ENCODE results near the gene SYTL3. TPM values are rescaled to one million over a fixed set of nuclear protein-coding genes. Genes with fewer than 3 reads are reported as not detected.
A peak's percentile ranks its signal among the peaks of the same experiment; 100 is the strongest.

Gene SYTL3
- total RNA-seq, 1 donor from 2014 or later: 2.8 TPM

DNA sequence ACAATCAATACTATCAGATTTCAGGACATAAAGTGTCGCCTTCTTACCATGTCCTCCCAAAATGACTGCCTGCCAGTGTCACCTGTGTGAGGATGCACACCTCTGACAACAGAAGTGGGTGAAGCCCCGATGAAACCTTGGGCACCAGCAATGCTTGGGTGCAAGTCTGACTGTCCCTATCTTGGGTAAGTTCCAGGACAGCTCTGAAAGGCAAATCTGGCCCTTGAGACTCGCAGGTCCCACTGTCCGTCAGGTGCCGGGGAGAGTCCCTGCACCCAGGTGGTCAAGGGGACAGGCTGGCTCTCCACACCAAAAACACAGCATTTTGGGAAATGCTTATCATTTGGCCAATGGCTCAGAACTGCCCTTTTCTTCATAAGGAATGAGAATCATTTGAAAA lies 126.0 kb downstream of the SYTL3 start:
- Mint-ChIP-seq H3K4me1 (ENCODE audit: low read depth, unreplicated experiment) (peaks cover 32% of the 10 kb centered on the region), H3K36me3 (ENCODE audit: unreplicated experiment) (peaks cover 12% of the 10 kb centered on the region), H3K4me3 (ENCODE audit: unreplicated experiment) (no peak overlapping the region), H3K27me3 (ENCODE audit: unreplicated experiment) (peaks cover 21% of the 10 kb centered on the region), H3K9me3 (ENCODE audit: unreplicated experiment) (peaks cover 3% of the 10 kb centered on the region), H3K27ac (ENCODE audit: unreplicated experiment) (no peak overlapping the region)
- no peak for DNase-seq
- TF ChIP-seq, protein P1, sequence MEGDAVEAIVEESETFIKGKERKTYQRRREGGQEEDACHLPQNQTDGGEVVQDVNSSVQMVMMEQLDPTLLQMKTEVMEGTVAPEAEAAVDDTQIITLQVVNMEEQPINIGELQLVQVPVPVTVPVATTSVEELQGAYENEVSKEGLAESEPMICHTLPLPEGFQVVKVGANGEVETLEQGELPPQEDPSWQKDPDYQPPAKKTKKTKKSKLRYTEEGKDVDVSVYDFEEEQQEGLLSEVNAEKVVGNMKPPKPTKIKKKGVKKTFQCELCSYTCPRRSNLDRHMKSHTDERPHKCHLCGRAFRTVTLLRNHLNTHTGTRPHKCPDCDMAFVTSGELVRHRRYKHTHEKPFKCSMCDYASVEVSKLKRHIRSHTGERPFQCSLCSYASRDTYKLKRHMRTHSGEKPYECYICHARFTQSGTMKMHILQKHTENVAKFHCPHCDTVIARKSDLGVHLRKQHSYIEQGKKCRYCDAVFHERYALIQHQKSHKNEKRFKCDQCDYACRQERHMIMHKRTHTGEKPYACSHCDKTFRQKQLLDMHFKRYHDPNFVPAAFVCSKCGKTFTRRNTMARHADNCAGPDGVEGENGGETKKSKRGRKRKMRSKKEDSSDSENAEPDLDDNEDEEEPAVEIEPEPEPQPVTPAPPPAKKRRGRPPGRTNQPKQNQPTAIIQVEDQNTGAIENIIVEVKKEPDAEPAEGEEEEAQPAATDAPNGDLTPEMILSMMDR (IDR thresholded peaks at IDR 0.05; ENCODE audit: partially characterized antibody, unreplicated experiment): no peak

DNA sequence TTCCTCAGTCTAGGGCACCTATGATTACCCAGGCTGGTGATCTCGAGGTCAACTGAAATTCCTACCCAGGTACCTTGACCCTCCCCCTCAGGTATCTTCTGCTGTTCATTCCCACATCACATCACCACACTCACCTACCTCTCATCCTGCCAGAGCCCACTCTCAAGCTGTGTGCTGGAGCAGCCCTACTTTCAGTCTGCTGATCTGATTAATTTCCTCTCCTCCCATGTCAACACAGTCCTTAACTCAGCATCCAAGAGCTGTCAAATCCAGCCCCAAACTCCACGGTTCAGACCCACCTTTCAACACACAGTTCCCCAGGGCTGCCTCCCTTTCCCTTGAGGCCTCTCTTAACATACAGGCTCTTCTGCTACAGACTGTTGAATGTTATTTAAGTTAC lies 126.9 kb downstream of the SYTL3 start:
- no peak for DNase-seq
- Mint-ChIP-seq H3K27ac (ENCODE audit: unreplicated experiment) (peak overlapping the region; percentile 5), H3K9me3 (ENCODE audit: unreplicated experiment) (peaks cover 4% of the 10 kb centered on the region), H3K4me1 (ENCODE audit: low read depth, unreplicated experiment) (peaks cover 30% of the 10 kb centered on the region), H3K36me3 (ENCODE audit: unreplicated experiment) (peaks cover 5% of the 10 kb centered on the region), H3K4me3 (ENCODE audit: unreplicated experiment) (no peak overlapping the region), H3K27me3 (ENCODE audit: unreplicated experiment) (peaks cover 18% of the 10 kb centered on the region)
- TF ChIP-seq, protein P1 (IDR thresholded peaks at IDR 0.05; ENCODE audit: partially characterized antibody, unreplicated experiment): no peak

DNA sequence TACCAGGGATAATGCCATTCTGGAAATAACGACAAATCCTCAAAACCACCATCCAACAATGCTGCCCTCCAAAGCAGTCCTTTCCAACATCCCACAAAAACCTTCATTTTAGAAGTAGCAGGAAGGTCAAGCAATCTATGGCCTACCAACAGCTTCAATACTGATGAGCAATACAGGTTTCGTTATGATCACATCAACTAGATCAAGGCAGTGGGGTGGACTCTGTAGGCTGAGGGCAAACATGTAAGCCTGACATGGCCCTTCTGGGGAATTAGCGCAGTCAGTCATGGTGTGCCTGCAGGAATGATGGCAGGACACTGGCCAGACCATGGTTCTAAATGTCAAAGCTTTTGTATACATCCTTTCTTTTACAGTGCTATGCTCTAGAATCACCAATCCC lies 127.7 kb downstream of the SYTL3 start:
- Mint-ChIP-seq H3K27ac (ENCODE audit: unreplicated experiment) (peak overlapping the region; percentile 5), H3K4me3 (ENCODE audit: unreplicated experiment) (peak overlapping the region; percentile 49), H3K9me3 (ENCODE audit: unreplicated experiment) (peaks cover 4% of the 10 kb centered on the region), H3K4me1 (ENCODE audit: low read depth, unreplicated experiment) (peaks cover 24% of the 10 kb centered on the region), H3K36me3 (ENCODE audit: unreplicated experiment) (no peaks in the 10 kb centered on the region), H3K27me3 (ENCODE audit: unreplicated experiment) (peaks cover 14% of the 10 kb centered on the region)
- no peak for DNase-seq
- TF ChIP-seq, protein P1 (IDR thresholded peaks at IDR 0.05; ENCODE audit: partially characterized antibody, unreplicated experiment): no peak

DNA sequence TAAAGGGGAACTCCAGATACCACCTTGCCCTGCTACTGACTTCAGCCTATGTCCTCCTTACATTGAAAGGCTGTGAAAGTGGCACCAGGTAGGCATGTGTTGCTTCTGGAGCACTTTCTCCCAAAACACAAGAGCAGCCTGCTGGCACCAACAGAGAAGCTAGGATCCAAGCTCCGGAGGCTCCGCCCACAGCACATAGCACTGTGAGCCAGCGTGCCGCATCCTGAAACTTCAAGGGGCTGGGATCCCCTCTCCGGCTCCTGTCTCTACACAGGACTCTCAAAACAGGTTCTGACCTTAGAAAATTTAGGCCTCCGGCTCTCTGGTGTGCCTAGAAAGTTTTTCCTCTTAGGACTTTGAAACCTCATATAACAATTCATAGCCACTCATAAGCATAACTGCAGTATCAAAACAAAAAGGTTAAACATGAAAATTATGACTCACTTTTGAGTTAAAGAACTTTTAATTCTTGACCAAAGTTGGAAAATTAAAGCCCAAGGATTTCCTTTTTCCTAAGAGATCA lies 128.2 kb downstream of the SYTL3 start:
- Mint-ChIP-seq H3K36me3 (ENCODE audit: unreplicated experiment) (no peaks in the 10 kb centered on the region), H3K27ac (ENCODE audit: unreplicated experiment) (no peak overlapping the region), H3K9me3 (ENCODE audit: unreplicated experiment) (peaks cover 4% of the 10 kb centered on the region), H3K4me3 (ENCODE audit: unreplicated experiment) (no peak overlapping the region), H3K4me1 (ENCODE audit: low read depth, unreplicated experiment) (peaks cover 22% of the 10 kb centered on the region), H3K27me3 (ENCODE audit: unreplicated experiment) (peaks cover 8% of the 10 kb centered on the region)
- no peak for DNase-seq
- TF ChIP-seq, protein P1 (IDR thresholded peaks at IDR 0.05; ENCODE audit: partially characterized antibody, unreplicated experiment): no peak

DNA sequence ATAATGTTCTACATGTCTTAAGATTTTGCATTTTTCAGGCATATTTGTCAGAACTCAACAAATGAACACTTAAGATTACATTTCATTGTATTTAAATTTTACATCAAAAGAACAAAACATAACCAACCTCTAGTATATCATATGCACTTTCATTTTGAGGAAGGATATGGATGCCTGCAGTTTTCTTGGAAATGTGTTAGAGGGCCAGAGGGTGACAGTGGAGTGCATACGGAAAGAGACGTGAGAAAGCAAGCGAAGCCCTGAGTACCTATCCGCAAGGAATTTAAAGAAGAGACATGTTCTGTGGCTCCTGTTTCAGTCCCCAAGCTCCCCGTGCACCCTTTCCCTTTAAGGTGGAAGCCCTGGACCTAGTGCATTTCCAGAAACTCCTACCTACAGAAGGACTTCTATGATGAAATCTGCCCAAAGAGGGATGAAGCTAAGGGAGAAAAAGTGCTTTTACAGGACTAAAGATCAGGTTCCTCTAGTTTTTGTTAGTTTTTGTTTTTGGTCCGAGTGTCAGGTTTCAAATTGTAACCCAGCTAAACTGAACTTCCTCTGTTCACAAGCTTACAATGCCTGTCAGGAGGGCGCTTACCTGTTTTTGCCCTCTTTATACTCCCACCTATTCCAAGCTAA lies 130.5 kb downstream of the SYTL3 start:
- DNase-seq: no peak
- peaks cover 20% of the 10 kb centered on the region for H3K4me1 Mint-ChIP-seq (ENCODE audit: low read depth, unreplicated experiment)
- no peak overlapping the region for H3K4me3 Mint-ChIP-seq (ENCODE audit: unreplicated experiment)
- H3K9me3 Mint-ChIP-seq (ENCODE audit: unreplicated experiment): peaks cover 14% of the 10 kb centered on the region
- no peaks in the 10 kb centered on the region for H3K36me3 Mint-ChIP-seq (ENCODE audit: unreplicated experiment)
- peak overlapping the region; percentile 68 for H3K27ac Mint-ChIP-seq (ENCODE audit: unreplicated experiment)
- TF ChIP-seq, protein P1 (IDR thresholded peaks at IDR 0.05; ENCODE audit: partially characterized antibody, unreplicated experiment): no peak
- peaks cover 11% of the 10 kb centered on the region for H3K27me3 Mint-ChIP-seq (ENCODE audit: unreplicated experiment)
